HEK293 (cell line): ENCODE measurements around the gene GMDS.

Experiments
- CTCF ChIA-PET: fragments of 350-600 bp; formaldehyde crosslinking; extraction: SDS; loops from one replicate; lab custom pipeline; 2021; ENCODE audit warnings: antibody characterized with exemption; lab: Yijun Ruan, JAX
- POLR2A ChIA-PET: fragments of 300-600 bp; formaldehyde crosslinking; extraction: SDS; loops from one replicate; lab custom pipeline; 2020; ENCODE audit warnings: antibody characterized with exemption, inconsistent platforms; lab: Yijun Ruan, JAX
- H3K27ac ChIP-seq: fragments of 200-500 bp; sonication (Bioruptor generic); 2 replicates; pipeline ENCODE4 v1.5.1; 2014; ENCODE audit warnings: low read depth, low read length, control low read depth, inconsistent platforms; ENCODE audit errors: extremely low read depth
- H3K36me3 ChIP-seq, 2 experiments: fragments of 200-500 bp in 1 of 2; sonication (Bioruptor generic) in 1 of 2; 1 replicate in 1 of 2; 2 replicates in 1 of 2; pipeline ENCODE4 v1.5.1; 2014 to 2017; ENCODE audit warnings: inconsistent platforms in 2 of 2, low read length in 2 of 2; ENCODE audit not compliant: control insufficient read depth in 2 of 2, insufficient read depth in 1 of 2
- H3K4me1 ChIP-seq: fragments of 200-500 bp; sonication (Bioruptor generic); 2 replicates; pipeline ENCODE4 v1.5.1; 2014; ENCODE audit warnings: mild to moderate bottlenecking, low read length, inconsistent platforms; ENCODE audit not compliant: control insufficient read depth, insufficient read depth
- H3K4me3 ChIP-seq: 2 replicates; pipeline ENCODE4 v1.5.1; 2011; ENCODE audit warnings: low read depth, mild to moderate bottlenecking, control low read depth, low read length, moderate library complexity
- H3K9me3 ChIP-seq: fragments of 200-500 bp; sonication (Bioruptor generic); 2 replicates; pipeline ENCODE4 v1.5.1; 2014; ENCODE audit warnings: low read depth, low read length, inconsistent platforms; ENCODE audit not compliant: control insufficient read depth, insufficient read depth
- FEZF1 ChIP-seq: fragments of 450-650 bp; formaldehyde crosslinking; IDR thresholded peaks from 2 replicates; pipeline ENCODE4 v1.5.1; 2016; ENCODE audit warnings: missing biosample characterization, missing genetic modification characterization
- GFI1B ChIP-seq: fragments of 450-650 bp; formaldehyde crosslinking; IDR thresholded peaks from 2 replicates; pipeline ENCODE4 v1.5.1; 2016; ENCODE audit warnings: missing biosample characterization, missing genetic modification characterization
- KLF16 ChIP-seq: fragments of 450-650 bp; formaldehyde crosslinking; IDR thresholded peaks from 2 replicates; pipeline ENCODE4 v1.5.1; 2017; ENCODE audit warnings: missing biosample characterization, missing genetic modification characterization
- REPIN1 ChIP-seq: fragments of 450-650 bp; formaldehyde crosslinking; IDR thresholded peaks from 2 replicates; pipeline ENCODE4 v1.5.1; 2017; ENCODE audit warnings: missing biosample characterization, missing genetic modification characterization, low read depth
- SCRT1 ChIP-seq: fragments of 450-650 bp; formaldehyde crosslinking; IDR thresholded peaks from 2 replicates; pipeline ENCODE4 v1.5.1; 2016; ENCODE audit warnings: missing biosample characterization, missing genetic modification characterization, borderline replicate concordance
- SCRT2 ChIP-seq: fragments of 450-650 bp; formaldehyde crosslinking; IDR thresholded peaks from 2 replicates; pipeline ENCODE4 v1.5.1; 2016; ENCODE audit warnings: missing biosample characterization, missing genetic modification characterization
- ZBTB17 ChIP-seq: fragments of 450-650 bp; formaldehyde crosslinking; IDR thresholded peaks from 2 replicates; pipeline ENCODE4 v1.5.1; 2016; ENCODE audit warnings: missing biosample characterization, missing genetic modification characterization
- ZBTB6 ChIP-seq: fragments of 450-650 bp; formaldehyde crosslinking; IDR thresholded peaks from 2 replicates; pipeline ENCODE4 v1.5.1; 2017; ENCODE audit warnings: missing biosample characterization, missing genetic modification characterization
- ZNF133 ChIP-seq: fragments of 450-650 bp; formaldehyde crosslinking; IDR thresholded peaks from 2 replicates; pipeline ENCODE4 v1.5.1; 2016; ENCODE audit warnings: missing biosample characterization, missing genetic modification characterization
- ZNF138 ChIP-seq: fragments of 450-650 bp; formaldehyde crosslinking; IDR thresholded peaks from 2 replicates; pipeline ENCODE4 v1.5.1; 2016; ENCODE audit warnings: missing biosample characterization, missing genetic modification characterization, borderline replicate concordance
- ZNF155 ChIP-seq: fragments of 450-650 bp; formaldehyde crosslinking; IDR thresholded peaks from 2 replicates; pipeline ENCODE4 v1.5.1; 2016; ENCODE audit warnings: missing biosample characterization, missing genetic modification characterization
- ZNF221 ChIP-seq: fragments of 450-650 bp; formaldehyde crosslinking; IDR thresholded peaks from 2 replicates; pipeline ENCODE4 v1.5.1; 2017; ENCODE audit warnings: missing biosample characterization, missing genetic modification characterization, borderline replicate concordance
- ZNF223 ChIP-seq: fragments of 450-650 bp; formaldehyde crosslinking; IDR thresholded peaks from 2 replicates; pipeline ENCODE4 v1.5.1; 2016; ENCODE audit warnings: missing biosample characterization, missing genetic modification characterization
- ZNF23 ChIP-seq: fragments of 450-650 bp; formaldehyde crosslinking; IDR thresholded peaks from 2 replicates; pipeline ENCODE4 v1.5.1; 2016; ENCODE audit warnings: missing biosample characterization, missing genetic modification characterization, borderline replicate concordance
- ZNF391 ChIP-seq: fragments of 450-650 bp; formaldehyde crosslinking; IDR thresholded peaks from 2 replicates; pipeline ENCODE4 v1.5.1; 2016; ENCODE audit warnings: low read depth, missing biosample characterization, missing genetic modification characterization, borderline replicate concordance
- ZNF426 ChIP-seq: fragments of 450-650 bp; formaldehyde crosslinking; IDR thresholded peaks from 2 replicates; pipeline ENCODE4 v1.5.1; 2017; ENCODE audit warnings: missing biosample characterization, missing genetic modification characterization, mild to moderate bottlenecking, inconsistent platforms, moderate library complexity
- ZNF473 ChIP-seq: fragments of 450-650 bp; formaldehyde crosslinking; IDR thresholded peaks from 2 replicates; pipeline ENCODE4 v1.5.1; 2017; ENCODE audit warnings: missing biosample characterization, missing genetic modification characterization
- ZNF48 ChIP-seq: fragments of 450-650 bp; formaldehyde crosslinking; IDR thresholded peaks from 2 replicates; pipeline ENCODE4 v1.5.1; 2016; ENCODE audit warnings: missing biosample characterization, missing genetic modification characterization
- ZNF510 ChIP-seq: fragments of 450-650 bp; formaldehyde crosslinking; IDR thresholded peaks from 2 replicates; pipeline ENCODE4 v1.5.1; 2018; ENCODE audit warnings: mild to moderate bottlenecking, missing genetic modification characterization, missing biosample characterization; ENCODE audit not compliant: insufficient replicate concordance
- ZNF571 ChIP-seq: fragments of 450-650 bp; formaldehyde crosslinking; IDR thresholded peaks from 2 replicates; pipeline ENCODE4 v1.5.0; 2017; ENCODE audit warnings: missing biosample characterization, missing genetic modification characterization
- ZNF585B ChIP-seq: fragments of 450-650 bp; formaldehyde crosslinking; IDR thresholded peaks from 2 replicates; pipeline ENCODE4 v1.5.1; 2016; ENCODE audit warnings: missing biosample characterization, missing genetic modification characterization
- ZNF623 ChIP-seq: fragments of 450-650 bp; formaldehyde crosslinking; IDR thresholded peaks from 2 replicates; pipeline ENCODE4 v1.5.1; 2016; ENCODE audit warnings: missing biosample characterization, missing genetic modification characterization
- ZNF677 ChIP-seq: fragments of 450-650 bp; IDR thresholded peaks from 2 replicates; pipeline ENCODE4 v1.5.0; 2018; ENCODE audit warnings: missing biosample characterization, mild to moderate bottlenecking, missing genetic modification characterization, moderate library complexity
- ZNF768 ChIP-seq: fragments of 450-650 bp; formaldehyde crosslinking; IDR thresholded peaks from 2 replicates; pipeline ENCODE4 v1.5.1; 2018; ENCODE audit warnings: missing biosample characterization, mild to moderate bottlenecking, missing genetic modification characterization
- ZNF843 ChIP-seq: fragments of 450-650 bp; formaldehyde crosslinking; IDR thresholded peaks from 2 replicates; pipeline ENCODE4 v1.5.1; 2016; ENCODE audit warnings: missing biosample characterization, missing genetic modification characterization
- ZSCAN18 ChIP-seq: fragments of 450-650 bp; formaldehyde crosslinking; IDR thresholded peaks from 2 replicates; pipeline ENCODE4 v1.5.1; 2016; ENCODE audit warnings: missing biosample characterization, missing genetic modification characterization
- TF ChIP-seq, protein P1 (sequence below): fragments of 450-650 bp; formaldehyde crosslinking; IDR thresholded peaks from 2 replicates; pipeline ENCODE4 v1.5.1; 2017; ENCODE audit warnings: missing biosample characterization, mild to moderate bottlenecking, missing genetic modification characterization, moderate library complexity
- TF ChIP-seq, protein P2 (sequence below): fragments of 450-650 bp; formaldehyde crosslinking; IDR thresholded peaks from 2 replicates; pipeline ENCODE4 v1.5.1; 2016; ENCODE audit warnings: missing biosample characterization, missing genetic modification characterization, low read depth
- TF ChIP-seq, protein P3 (sequence below): fragments of 450-650 bp; formaldehyde crosslinking; IDR thresholded peaks from 2 replicates; pipeline ENCODE4 v1.5.1; 2016; ENCODE audit warnings: missing biosample characterization, missing genetic modification characterization
- TF ChIP-seq, protein P4 (sequence below): fragments of 450-650 bp; formaldehyde crosslinking; IDR thresholded peaks from 2 replicates; pipeline ENCODE4 v1.5.1; 2017; ENCODE audit warnings: missing biosample characterization, missing genetic modification characterization

Gene GMDS

DNA sequence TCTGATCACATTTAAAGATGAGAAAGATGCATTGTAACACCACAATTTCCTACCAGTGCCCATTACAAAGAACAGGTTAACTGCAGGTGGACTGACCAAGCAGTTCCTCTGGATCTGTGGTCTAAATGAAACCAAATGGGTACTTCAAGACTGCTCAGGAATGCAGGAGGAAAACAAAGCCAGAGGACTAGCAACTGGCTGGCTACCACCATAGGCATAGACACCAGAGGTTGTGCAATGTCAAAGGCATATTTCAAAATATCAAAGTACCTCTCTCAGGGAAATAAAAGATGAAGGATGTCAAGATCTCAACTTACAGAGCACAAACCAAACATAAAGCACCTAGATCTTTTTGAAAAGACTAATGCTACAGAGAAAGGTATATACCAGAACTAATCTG, 65.5 kb downstream of the GMDS start:
- CTCF ChIA-PET, result interaction anchor here (0.6 to 1.3 kb wide), 3 partner anchors 29 to 1176 kb away, joined by 3 to 9 read pairs (median 5); no protein-coding TSS in a partner anchor
- Histone ChIP-seq H3K9me3 (no peaks in the 10 kb centered on the region), H3K36me3 (no peaks in the 10 kb centered on the region), H3K4me3 (no peak overlapping the region), H3K4me1 (no peaks in the 10 kb centered on the region), H3K27ac (no peak overlapping the region)
- POLR2A ChIA-PET, result no interaction called here
- TF ChIP-seq ZNF623 (no peak), REPIN1 (tag by site-specific recombination) (no peak), ZNF510 (tag by site-specific recombination) (no peak), ZNF677 (no peak), ZNF23 (tag by site-specific recombination) (no peak), ZNF133 (tag by site-specific recombination) (no peak), ZBTB6 (tag by site-specific recombination) (no peak), GFI1B (tag by site-specific recombination) (no peak), ZNF843 (no peak), ZNF223 (tag by site-specific recombination) (no peak), ZNF473 (no peak), KLF16 (tag by site-specific recombination) (no peak)
- TF ChIP-seq, protein P1, sequence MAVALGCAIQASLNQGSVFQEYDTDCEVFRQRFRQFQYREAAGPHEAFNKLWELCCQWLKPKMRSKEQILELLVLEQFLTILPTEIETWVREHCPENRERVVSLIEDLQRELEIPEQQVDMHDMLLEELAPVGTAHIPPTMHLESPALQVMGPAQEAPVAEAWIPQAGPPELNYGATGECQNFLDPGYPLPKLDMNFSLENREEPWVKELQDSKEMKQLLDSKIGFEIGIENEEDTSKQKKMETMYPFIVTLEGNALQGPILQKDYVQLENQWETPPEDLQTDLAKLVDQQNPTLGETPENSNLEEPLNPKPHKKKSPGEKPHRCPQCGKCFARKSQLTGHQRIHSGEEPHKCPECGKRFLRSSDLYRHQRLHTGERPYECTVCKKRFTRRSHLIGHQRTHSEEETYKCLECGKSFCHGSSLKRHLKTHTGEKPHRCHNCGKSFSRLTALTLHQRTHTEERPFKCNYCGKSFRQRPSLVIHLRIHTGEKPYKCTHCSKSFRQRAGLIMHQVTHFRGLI (tag by site-specific recombination), result no peak
- TF ChIP-seq, protein P2, sequence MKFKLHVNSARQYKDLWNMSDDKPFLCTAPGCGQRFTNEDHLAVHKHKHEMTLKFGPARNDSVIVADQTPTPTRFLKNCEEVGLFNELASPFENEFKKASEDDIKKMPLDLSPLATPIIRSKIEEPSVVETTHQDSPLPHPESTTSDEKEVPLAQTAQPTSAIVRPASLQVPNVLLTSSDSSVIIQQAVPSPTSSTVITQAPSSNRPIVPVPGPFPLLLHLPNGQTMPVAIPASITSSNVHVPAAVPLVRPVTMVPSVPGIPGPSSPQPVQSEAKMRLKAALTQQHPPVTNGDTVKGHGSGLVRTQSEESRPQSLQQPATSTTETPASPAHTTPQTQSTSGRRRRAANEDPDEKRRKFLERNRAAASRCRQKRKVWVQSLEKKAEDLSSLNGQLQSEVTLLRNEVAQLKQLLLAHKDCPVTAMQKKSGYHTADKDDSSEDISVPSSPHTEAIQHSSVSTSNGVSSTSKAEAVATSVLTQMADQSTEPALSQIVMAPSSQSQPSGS, result no peak

DNA sequence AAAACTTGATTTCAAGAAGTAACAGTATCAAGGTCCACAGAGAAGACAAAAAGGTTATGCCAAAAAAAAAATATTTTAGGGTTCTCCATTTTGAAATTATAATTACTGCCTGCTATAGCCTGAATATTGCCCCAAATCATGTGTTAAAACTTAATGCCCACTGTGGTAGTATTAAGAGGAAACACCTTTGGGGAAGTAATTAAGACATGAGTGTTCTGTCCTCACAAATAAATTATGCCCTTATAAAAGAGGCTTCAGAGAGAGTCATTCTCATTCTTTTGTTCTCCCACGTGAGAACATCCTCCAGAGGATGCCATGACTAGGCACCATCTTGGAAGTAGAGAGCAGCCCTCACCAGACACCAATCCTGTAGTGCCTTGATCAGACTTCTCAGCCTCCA, 66.2 kb downstream of the GMDS start:
- ChIA-PET POLR2A (interaction anchor here (0.6 kb wide), 1 partner anchor 299 kb away, joined by 4 read pairs; no protein-coding TSS in a partner anchor), CTCF (no interaction called here)
- no peak overlapping the region for H3K4me3 ChIP-seq
- TF ChIP-seq, protein P3, sequence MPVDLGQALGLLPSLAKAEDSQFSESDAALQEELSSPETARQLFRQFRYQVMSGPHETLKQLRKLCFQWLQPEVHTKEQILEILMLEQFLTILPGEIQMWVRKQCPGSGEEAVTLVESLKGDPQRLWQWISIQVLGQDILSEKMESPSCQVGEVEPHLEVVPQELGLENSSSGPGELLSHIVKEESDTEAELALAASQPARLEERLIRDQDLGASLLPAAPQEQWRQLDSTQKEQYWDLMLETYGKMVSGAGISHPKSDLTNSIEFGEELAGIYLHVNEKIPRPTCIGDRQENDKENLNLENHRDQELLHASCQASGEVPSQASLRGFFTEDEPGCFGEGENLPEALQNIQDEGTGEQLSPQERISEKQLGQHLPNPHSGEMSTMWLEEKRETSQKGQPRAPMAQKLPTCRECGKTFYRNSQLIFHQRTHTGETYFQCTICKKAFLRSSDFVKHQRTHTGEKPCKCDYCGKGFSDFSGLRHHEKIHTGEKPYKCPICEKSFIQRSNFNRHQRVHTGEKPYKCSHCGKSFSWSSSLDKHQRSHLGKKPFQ, result no peak
- no peak for TF ChIP-seq SCRT1 (tag by site-specific recombination)
- TF ChIP-seq ZNF221 (tag by site-specific recombination), result no peak
- no peak for TF ChIP-seq SCRT2 (tag by site-specific recombination)
- TF ChIP-seq ZNF391, result no peak
- no peak for TF ChIP-seq FEZF1 (tag by site-specific recombination)
- TF ChIP-seq ZNF571 (tag by site-specific recombination), result no peak
- no peak for TF ChIP-seq ZNF138 (tag by site-specific recombination)
- TF ChIP-seq ZNF155 (tag by site-specific recombination), result no peak
- no peak for TF ChIP-seq ZNF768 (tag by site-specific recombination)
- TF ChIP-seq ZNF585B (tag by site-specific recombination), result no peak
- no peak for TF ChIP-seq ZNF426
- TF ChIP-seq ZSCAN18 (tag by site-specific recombination), result no peak
- no peak for TF ChIP-seq ZBTB17 (tag by site-specific recombination)
- no peak for TF ChIP-seq ZNF48 (tag by site-specific recombination)
- TF ChIP-seq, protein P4, sequence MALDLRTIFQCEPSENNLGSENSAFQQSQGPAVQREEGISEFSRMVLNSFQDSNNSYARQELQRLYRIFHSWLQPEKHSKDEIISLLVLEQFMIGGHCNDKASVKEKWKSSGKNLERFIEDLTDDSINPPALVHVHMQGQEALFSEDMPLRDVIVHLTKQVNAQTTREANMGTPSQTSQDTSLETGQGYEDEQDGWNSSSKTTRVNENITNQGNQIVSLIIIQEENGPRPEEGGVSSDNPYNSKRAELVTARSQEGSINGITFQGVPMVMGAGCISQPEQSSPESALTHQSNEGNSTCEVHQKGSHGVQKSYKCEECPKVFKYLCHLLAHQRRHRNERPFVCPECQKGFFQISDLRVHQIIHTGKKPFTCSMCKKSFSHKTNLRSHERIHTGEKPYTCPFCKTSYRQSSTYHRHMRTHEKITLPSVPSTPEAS (tag by site-specific recombination), result no peak
- H3K27ac ChIP-seq, result no peak overlapping the region
- no peaks in the 10 kb centered on the region for H3K36me3 ChIP-seq
- no peaks in the 10 kb centered on the region for H3K9me3 ChIP-seq
- no peaks in the 10 kb centered on the region for H3K4me1 ChIP-seq
